ENCODE results near the gene ANKEF1. TPM values are rescaled to one million over a fixed set of nuclear protein-coding genes. Genes with fewer than 3 reads are reported as not detected.

Gene ANKEF1
- total and polyA plus RNA-seq, 10 of the 15 experiments (the other 5 are each of a cell fraction or from before 2014, with no cell fraction given), result 0.04 to 3.0 (median 0.89) TPM

DNA sequence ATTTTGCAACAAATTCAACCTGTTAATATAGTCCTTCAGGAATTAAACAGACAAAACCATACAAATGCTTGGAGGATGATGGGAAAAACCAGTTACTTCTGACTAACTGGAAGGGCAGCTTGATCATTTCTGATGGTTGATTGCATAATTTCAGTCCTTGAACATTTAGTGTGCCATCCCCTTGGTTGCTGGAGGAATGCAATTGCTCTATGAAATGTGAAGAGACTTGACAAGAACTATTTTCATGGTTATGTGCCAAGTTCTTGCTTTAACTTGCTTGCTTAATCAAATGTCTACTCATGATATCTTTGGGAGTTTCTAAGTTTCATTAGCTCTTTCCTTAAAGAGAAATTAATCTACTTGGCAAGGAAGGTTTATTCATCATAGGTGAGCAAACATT, 45.2 kb downstream of the ANKEF1 start:
- Histone ChIP-seq H3K36me3 (ENCODE audit: control insufficient read depth in 2 of 2, insufficient read depth in 2 of 2, low read length in 1 of 2) (no peaks in the 10 kb centered on the region), H3K79me2 (ENCODE audit: control insufficient read depth, insufficient read depth, low read length) (no peaks in the 10 kb centered on the region), H3K9ac (ENCODE audit: control insufficient read depth, insufficient read depth, low read length) (no peak overlapping the region), H4K20me1 (ENCODE audit: control insufficient read depth, insufficient read depth) (no peaks in the 10 kb centered on the region), H3K4me3 (no peak overlapping the region), H2AFZ (ENCODE audit: control insufficient read depth, low read depth, low read length) (no peak overlapping the region), H3K4me1 (ENCODE audit: control insufficient read depth, insufficient read depth, low read length) (no peaks in the 10 kb centered on the region), H3K4me2 (ENCODE audit: control insufficient read depth, insufficient read depth) (no peak overlapping the region), H3K27ac (ENCODE audit: control insufficient read depth, insufficient read depth) (no peak overlapping the region), H3K9me3 (replicated peaks; ENCODE audit: control insufficient read depth, insufficient read depth, low read length) (no peaks in the 10 kb centered on the region), H3K27me3 (replicated peaks in 1 of 2; ENCODE audit: control insufficient read depth in 2 of 2, insufficient read depth in 2 of 2, low read length in 1 of 2) (no peaks in the 10 kb centered on the region; a peak in 2 of 4 replicates)
- in situ Hi-C loops (cut with MboI), result no loop called here
- POLR2A ChIA-PET, result no interaction called here
- no peak for ATAC-seq
- RAD21 ChIA-PET (ENCODE audit: unreplicated experiment), result no interaction called here
- intact Hi-C loops (cut with micrococcal nuclease; ENCODE audit: unreplicated experiment), result loop anchor here (5.0 kb wide), 1 partner anchor 463 kb away; no protein-coding TSS in a partner anchor
- no TSS peak for BruUV-seq (replicated peaks)
- FAIRE-seq, result no peak
- DNase-seq (ENCODE audit: low read depth, low spot score), result no peak
- CTCF ChIA-PET, result interaction anchor here (0.9 to 1.3 kb wide), 3 partner anchors 11 to 672 kb away, joined by 3 to 6 read pairs (median 3); no protein-coding TSS in a partner anchor
- SMC1A ChIA-PET (ENCODE audit: uncharacterized antibody, unreplicated experiment), result interaction anchor here (0.9 to 1.7 kb wide), 2 partner anchors 11 to 463 kb away, joined by 4 read pairs; no protein-coding TSS in a partner anchor
- TF ChIP-seq, protein P1, sequence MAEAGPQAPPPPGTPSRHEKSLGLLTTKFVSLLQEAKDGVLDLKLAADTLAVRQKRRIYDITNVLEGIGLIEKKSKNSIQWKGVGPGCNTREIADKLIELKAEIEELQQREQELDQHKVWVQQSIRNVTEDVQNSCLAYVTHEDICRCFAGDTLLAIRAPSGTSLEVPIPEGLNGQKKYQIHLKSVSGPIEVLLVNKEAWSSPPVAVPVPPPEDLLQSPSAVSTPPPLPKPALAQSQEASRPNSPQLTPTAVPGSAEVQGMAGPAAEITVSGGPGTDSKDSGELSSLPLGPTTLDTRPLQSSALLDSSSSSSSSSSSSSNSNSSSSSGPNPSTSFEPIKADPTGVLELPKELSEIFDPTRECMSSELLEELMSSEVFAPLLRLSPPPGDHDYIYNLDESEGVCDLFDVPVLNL (IDR thresholded peaks at IDR 0.05; ENCODE audit: low read depth, low read length), result no peak
- TF ChIP-seq, protein P2, sequence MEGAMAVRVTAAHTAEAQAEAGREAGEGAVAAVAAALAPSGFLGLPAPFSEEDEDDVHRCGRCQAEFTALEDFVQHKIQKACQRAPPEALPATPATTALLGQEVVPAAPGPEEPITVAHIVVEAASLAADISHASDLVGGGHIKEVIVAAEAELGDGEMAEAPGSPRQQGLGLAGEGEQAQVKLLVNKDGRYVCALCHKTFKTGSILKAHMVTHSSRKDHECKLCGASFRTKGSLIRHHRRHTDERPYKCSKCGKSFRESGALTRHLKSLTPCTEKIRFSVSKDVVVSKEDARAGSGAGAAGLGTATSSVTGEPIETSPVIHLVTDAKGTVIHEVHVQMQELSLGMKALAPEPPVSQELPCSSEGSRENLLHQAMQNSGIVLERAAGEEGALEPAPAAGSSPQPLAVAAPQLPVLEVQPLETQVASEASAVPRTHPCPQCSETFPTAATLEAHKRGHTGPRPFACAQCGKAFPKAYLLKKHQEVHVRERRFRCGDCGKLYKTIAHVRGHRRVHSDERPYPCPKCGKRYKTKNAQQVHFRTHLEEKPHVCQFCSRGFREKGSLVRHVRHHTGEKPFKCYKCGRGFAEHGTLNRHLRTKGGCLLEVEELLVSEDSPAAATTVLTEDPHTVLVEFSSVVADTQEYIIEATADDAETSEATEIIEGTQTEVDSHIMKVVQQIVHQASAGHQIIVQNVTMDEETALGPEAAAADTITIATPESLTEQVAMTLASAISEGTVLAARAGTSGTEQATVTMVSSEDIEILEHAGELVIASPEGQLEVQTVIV (IDR thresholded peaks at IDR 0.05; ENCODE audit: borderline replicate concordance, partially characterized antibody), result no peak
- TF ChIP-seq, protein P3, sequence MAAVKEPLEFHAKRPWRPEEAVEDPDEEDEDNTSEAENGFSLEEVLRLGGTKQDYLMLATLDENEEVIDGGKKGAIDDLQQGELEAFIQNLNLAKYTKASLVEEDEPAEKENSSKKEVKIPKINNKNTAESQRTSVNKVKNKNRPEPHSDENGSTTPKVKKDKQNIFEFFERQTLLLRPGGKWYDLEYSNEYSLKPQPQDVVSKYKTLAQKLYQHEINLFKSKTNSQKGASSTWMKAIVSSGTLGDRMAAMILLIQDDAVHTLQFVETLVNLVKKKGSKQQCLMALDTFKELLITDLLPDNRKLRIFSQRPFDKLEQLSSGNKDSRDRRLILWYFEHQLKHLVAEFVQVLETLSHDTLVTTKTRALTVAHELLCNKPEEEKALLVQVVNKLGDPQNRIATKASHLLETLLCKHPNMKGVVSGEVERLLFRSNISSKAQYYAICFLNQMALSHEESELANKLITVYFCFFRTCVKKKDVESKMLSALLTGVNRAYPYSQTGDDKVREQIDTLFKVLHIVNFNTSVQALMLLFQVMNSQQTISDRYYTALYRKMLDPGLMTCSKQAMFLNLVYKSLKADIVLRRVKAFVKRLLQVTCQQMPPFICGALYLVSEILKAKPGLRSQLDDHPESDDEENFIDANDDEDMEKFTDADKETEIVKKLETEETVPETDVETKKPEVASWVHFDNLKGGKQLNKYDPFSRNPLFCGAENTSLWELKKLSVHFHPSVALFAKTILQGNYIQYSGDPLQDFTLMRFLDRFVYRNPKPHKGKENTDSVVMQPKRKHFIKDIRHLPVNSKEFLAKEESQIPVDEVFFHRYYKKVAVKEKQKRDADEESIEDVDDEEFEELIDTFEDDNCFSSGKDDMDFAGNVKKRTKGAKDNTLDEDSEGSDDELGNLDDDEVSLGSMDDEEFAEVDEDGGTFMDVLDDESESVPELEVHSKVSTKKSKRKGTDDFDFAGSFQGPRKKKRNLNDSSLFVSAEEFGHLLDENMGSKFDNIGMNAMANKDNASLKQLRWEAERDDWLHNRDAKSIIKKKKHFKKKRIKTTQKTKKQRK (IDR thresholded peaks at IDR 0.05; ENCODE audit: low read depth, low read length), result no peak
- no peak for TF ChIP-seq ATF7 (IDR thresholded peaks at IDR 0.05; ENCODE audit: low read depth)
- TF ChIP-seq, protein P4, sequence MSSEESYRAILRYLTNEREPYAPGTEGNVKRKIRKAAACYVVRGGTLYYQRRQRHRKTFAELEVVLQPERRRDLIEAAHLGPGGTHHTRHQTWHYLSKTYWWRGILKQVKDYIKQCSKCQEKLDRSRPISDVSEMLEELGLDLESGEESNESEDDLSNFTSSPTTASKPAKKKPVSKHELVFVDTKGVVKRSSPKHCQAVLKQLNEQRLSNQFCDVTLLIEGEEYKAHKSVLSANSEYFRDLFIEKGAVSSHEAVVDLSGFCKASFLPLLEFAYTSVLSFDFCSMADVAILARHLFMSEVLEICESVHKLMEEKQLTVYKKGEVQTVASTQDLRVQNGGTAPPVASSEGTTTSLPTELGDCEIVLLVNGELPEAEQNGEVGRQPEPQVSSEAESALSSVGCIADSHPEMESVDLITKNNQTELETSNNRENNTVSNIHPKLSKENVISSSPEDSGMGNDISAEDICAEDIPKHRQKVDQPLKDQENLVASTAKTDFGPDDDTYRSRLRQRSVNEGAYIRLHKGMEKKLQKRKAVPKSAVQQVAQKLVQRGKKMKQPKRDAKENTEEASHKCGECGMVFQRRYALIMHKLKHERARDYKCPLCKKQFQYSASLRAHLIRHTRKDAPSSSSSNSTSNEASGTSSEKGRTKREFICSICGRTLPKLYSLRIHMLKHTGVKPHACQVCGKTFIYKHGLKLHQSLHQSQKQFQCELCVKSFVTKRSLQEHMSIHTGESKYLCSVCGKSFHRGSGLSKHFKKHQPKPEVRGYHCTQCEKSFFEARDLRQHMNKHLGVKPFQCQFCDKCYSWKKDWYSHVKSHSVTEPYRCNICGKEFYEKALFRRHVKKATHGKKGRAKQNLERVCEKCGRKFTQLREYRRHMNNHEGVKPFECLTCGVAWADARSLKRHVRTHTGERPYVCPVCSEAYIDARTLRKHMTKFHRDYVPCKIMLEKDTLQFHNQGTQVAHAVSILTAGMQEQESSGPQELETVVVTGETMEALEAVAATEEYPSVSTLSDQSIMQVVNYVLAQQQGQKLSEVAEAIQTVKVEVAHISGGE (CRISPR knock-in tag; IDR thresholded peaks at IDR 0.05), result no peak
- no peak for TF ChIP-seq WRNIP1 (IDR thresholded peaks at IDR 0.05; ENCODE audit: borderline replicate concordance, low read depth, low read length)
- TF ChIP-seq NR2F1 (conservative IDR thresholded peaks at IDR 0.05), result no peak
- TF ChIP-seq KAT2A (conservative IDR thresholded peaks at IDR 0.05; ENCODE audit: control insufficient read depth, low read depth, low read length), result no peak
- no peak for TF ChIP-seq JUND (IDR thresholded peaks at IDR 0.05; ENCODE audit: low read depth, low read length)
- TF ChIP-seq SRF (IDR thresholded peaks at IDR 0.05; ENCODE audit: low read depth in 2 of 2, low read length in 2 of 2), result no peak
- TF ChIP-seq SIN3A (IDR thresholded peaks at IDR 0.05; ENCODE audit: low read depth, low read length), result no peak

All from GM12878 (cell line).